Superior temporal gyrus (tissue), 1 donor: Measurements from ENCODE around the gene LRRC74B.
"Not testable (repeated sequence)": the region's sequence is repeated elsewhere in the genome, so short reads cannot be mapped to it uniquely, and the experiment has no call there.

Source experiments
- DNase-seq: peaks from one replicate; pipeline ENCODE4 v3.0.0-alpha.2; 2016; ENCODE audit errors: extremely low spot score

The LRRC74B gene

GRCh38 chr22:21032037-21032867 is 13.5 kb upstream of the LRRC74B start, which contains the start of gene SLC7A4:
SLC7A4 (minus strand) TSS chr22:21032561; CDS start chr22:21031812, 749 bp downstream.
- DNase-seq = no peak

- no peak for DNase-seq
Observed at GRCh38 chr22:21032868-21033688, 12.7 kb upstream of the LRRC74B start.

- no peak for DNase-seq
Observed at GRCh38 chr22:21033895-21034294, 11.9 kb upstream of the LRRC74B start.

GRCh38 chr22:21034989-21035388 is 10.8 kb upstream of the LRRC74B start:
- no peak for DNase-seq

- DNase-seq = no peak
Observed at GRCh38 chr22:21038405-21038804, 7.3 kb upstream of the LRRC74B start.

- not testable (repeated sequence) for DNase-seq
Observed at GRCh38 chr22:21039158-21039557, 6.6 kb upstream of the LRRC74B start.

- no peak for DNase-seq
Observed at GRCh38 chr22:21041937-21042336, 3.8 kb upstream of the LRRC74B start.

- DNase-seq = no peak
Observed at GRCh38 chr22:21042978-21043859, 2.5 kb upstream of the LRRC74B start.

- no peak for DNase-seq
Observed at GRCh38 chr22:21043860-21044535, 1.7 kb upstream of the LRRC74B start.

GRCh38 chr22:21044931-21045584 is 688 bp upstream of the LRRC74B start:
- no peak for DNase-seq

GRCh38 chr22:21047035-21047661 is 1.4 kb downstream of the LRRC74B start:
- DNase-seq = no peak

GRCh38 chr22:21047730-21048129 is 2.0 kb downstream of the LRRC74B start:
- no peak for DNase-seq

- DNase-seq = not testable (repeated sequence)
Observed at GRCh38 chr22:21048448-21048847, 2.7 kb downstream of the LRRC74B start.

GRCh38 chr22:21048965-21049364 is 3.2 kb downstream of the LRRC74B start:
- not testable (repeated sequence) for DNase-seq

GRCh38 chr22:21051145-21051830 is 5.5 kb downstream of the LRRC74B start:
- no peak for DNase-seq

- DNase-seq = no peak
Observed at GRCh38 chr22:21051831-21052400, 6.2 kb downstream of the LRRC74B start.

- DNase-seq = no peak
Observed at GRCh38 chr22:21052715-21053459, 7.1 kb downstream of the LRRC74B start.

- no peak for DNase-seq
Observed at GRCh38 chr22:21054046-21054713, 8.4 kb downstream of the LRRC74B start.
